PFSK-1 (cell line): ENCODE measurements around the gene ADCY7.

ENCODE experiments used
- FOXP2 ChIP-seq: optimal IDR thresholded peaks from 2 replicates; pipeline ENCODE3; 2011; ENCODE audit warnings: borderline replicate concordance, control low read depth, inconsistent platforms; ENCODE audit not compliant: insufficient read depth; ENCODE audit errors: extremely low read length, extremely low read depth
- POLR2AphosphoS5 ChIP-seq: IDR thresholded peaks from 2 replicates; pipeline ENCODE4 v1.6.1; 2012; ENCODE audit warnings: low read depth, mild to moderate bottlenecking, control low read depth, low read length, moderate library complexity
- SIN3A ChIP-seq: IDR thresholded peaks from 2 replicates; pipeline ENCODE4 v1.6.1; 2012; ENCODE audit warnings: mild to moderate bottlenecking, low read length, moderate library complexity, borderline replicate concordance; ENCODE audit not compliant: insufficient read depth
- TAF1 ChIP-seq: IDR thresholded peaks from 2 replicates; pipeline ENCODE4 v1.6.1; 2012; ENCODE audit warnings: low read length, control low read depth, borderline replicate concordance; ENCODE audit not compliant: insufficient read depth
- TF ChIP-seq, protein P1 (sequence below), 2 experiments: IDR thresholded peaks; 2 replicates each; pipeline versions ENCODE4 v1.6.1 to v1.8.0; 2011 to 2012; ENCODE audit warnings: low read depth in 2 of 2, low read length in 2 of 2, control low read depth in 1 of 2, inconsistent platforms in 1 of 2, mild to moderate bottlenecking in 1 of 2, moderate library complexity in 1 of 2; ENCODE audit not compliant: insufficient read depth in 1 of 2

- TF ChIP-seq, protein P1, sequence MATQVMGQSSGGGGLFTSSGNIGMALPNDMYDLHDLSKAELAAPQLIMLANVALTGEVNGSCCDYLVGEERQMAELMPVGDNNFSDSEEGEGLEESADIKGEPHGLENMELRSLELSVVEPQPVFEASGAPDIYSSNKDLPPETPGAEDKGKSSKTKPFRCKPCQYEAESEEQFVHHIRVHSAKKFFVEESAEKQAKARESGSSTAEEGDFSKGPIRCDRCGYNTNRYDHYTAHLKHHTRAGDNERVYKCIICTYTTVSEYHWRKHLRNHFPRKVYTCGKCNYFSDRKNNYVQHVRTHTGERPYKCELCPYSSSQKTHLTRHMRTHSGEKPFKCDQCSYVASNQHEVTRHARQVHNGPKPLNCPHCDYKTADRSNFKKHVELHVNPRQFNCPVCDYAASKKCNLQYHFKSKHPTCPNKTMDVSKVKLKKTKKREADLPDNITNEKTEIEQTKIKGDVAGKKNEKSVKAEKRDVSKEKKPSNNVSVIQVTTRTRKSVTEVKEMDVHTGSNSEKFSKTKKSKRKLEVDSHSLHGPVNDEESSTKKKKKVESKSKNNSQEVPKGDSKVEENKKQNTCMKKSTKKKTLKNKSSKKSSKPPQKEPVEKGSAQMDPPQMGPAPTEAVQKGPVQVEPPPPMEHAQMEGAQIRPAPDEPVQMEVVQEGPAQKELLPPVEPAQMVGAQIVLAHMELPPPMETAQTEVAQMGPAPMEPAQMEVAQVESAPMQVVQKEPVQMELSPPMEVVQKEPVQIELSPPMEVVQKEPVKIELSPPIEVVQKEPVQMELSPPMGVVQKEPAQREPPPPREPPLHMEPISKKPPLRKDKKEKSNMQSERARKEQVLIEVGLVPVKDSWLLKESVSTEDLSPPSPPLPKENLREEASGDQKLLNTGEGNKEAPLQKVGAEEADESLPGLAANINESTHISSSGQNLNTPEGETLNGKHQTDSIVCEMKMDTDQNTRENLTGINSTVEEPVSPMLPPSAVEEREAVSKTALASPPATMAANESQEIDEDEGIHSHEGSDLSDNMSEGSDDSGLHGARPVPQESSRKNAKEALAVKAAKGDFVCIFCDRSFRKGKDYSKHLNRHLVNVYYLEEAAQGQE (IDR thresholded peaks at IDR 0.05; ENCODE audit: insufficient read depth in 1 of 2, low read depth in 2 of 2, low read length in 2 of 2): no peak
- TF ChIP-seq POLR2AphosphoS5 (no peak), TAF1 (no peak), FOXP2 (no peak), SIN3A (no peak)
These were observed 3.6 kb downstream of the ADCY7 start for GRCh38 chr16:50269769-50270509.
